SK-N-SH (cell line): Measurements from ENCODE around the gene PRPF40B. TPM values are rescaled to one million over a fixed set of nuclear protein-coding genes. Genes with fewer than 3 reads are reported as not detected.

Experiments
- CTCF ChIA-PET: fragments of 300-600, 350-600 bp; formaldehyde crosslinking; extraction: SDS; loops from one replicate; lab custom pipeline; 2021; lab: Yijun Ruan, JAX
- POLR2A ChIA-PET: fragments of 350-600 bp; sonication (Branson Sonifier 250); formaldehyde crosslinking; extraction: SDS; loops from one replicate; lab custom pipeline; 2020; ENCODE audit warnings: antibody characterized with exemption, inconsistent platforms; lab: Yijun Ruan, JAX
- DNase-seq: peaks from one replicate; pipeline ENCODE4 v3.0.0; 2012
- H2AFZ ChIP-seq: fragments of 200-600 bp; sonication (generic); 2 replicates; pipeline ENCODE4 v1.8.1; 2016; ENCODE audit warnings: antibody characterized with exemption, mild to moderate bottlenecking, low read depth
- H3F3A ChIP-seq: fragments of 200-600 bp; sonication (generic); replicated peaks from 2 replicates; pipeline ENCODE3; 2016; ENCODE audit warnings: antibody characterized with exemption, mild to moderate bottlenecking; ENCODE audit not compliant: insufficient read depth
- H3K27ac ChIP-seq, 2 experiments: fragments of 200-500 bp in 1 of 2; fragments of 200-600 bp in 1 of 2; sonication (Bioruptor generic) in 1 of 2; sonication (generic), shearing (Covaris generic) in 1 of 2; 2 replicates each; pipeline versions ENCODE4 v1.5.1 to v1.6.1; 2014 to 2016; ENCODE audit warnings: low read depth in 2 of 2, inconsistent platforms in 1 of 2, low read length in 1 of 2, mild to moderate bottlenecking in 1 of 2, mixed read lengths in 1 of 2
- H3K27me3 ChIP-seq: fragments of 200-600 bp; sonication (generic), shearing (Covaris generic); 2 replicates; pipeline ENCODE4 v1.6.1; 2016; ENCODE audit warnings: mixed run types; ENCODE audit not compliant: insufficient read depth
- H3K36me3 ChIP-seq, 2 experiments: fragments of 200-500 bp in 1 of 2; fragments of 200-600 bp in 1 of 2; sonication (Bioruptor generic) in 1 of 2; sonication (generic) in 1 of 2; replicated peaks in 1 of 2; 2 replicates each; pipeline versions ENCODE3 to v1.5.1; 2014 to 2016; ENCODE audit warnings: low read length in 1 of 2, mild to moderate bottlenecking in 1 of 2; ENCODE audit not compliant: insufficient read depth in 2 of 2, control insufficient read depth in 1 of 2
- H3K4me1 ChIP-seq, 2 experiments: fragments of 200-500 bp in 1 of 2; fragments of 200-600 bp in 1 of 2; sonication (Bioruptor generic) in 1 of 2; sonication (generic), shearing (Covaris generic) in 1 of 2; 2 replicates each; pipeline versions ENCODE4 v1.5.1 to v1.6.1; 2014 to 2016; ENCODE audit warnings: low read depth in 1 of 2, low read length in 1 of 2, mixed run types in 1 of 2; ENCODE audit not compliant: insufficient read depth in 2 of 2, control insufficient read depth in 1 of 2
- H3K4me2 ChIP-seq: fragments of 200-600 bp; sonication (generic), shearing (Covaris generic); 2 replicates; pipeline ENCODE4 v1.6.1; 2017; ENCODE audit warnings: mixed run types
- H3K4me3 ChIP-seq, 2 experiments: fragments of 200-500 bp in 1 of 2; fragments of 200-600 bp in 1 of 2; sonication (Bioruptor generic) in 1 of 2; sonication (generic), shearing (Covaris generic) in 1 of 2; 2 replicates each; pipeline versions ENCODE4 v1.5.1 to v1.8.1; 2014 to 2016; ENCODE audit warnings: low read depth in 2 of 2, inconsistent platforms in 1 of 2, low read length in 1 of 2, mild to moderate bottlenecking in 1 of 2, mixed read lengths in 1 of 2, moderate library complexity in 1 of 2
- H3K79me2 ChIP-seq: fragments of 200-600 bp; sonication (generic); 2 replicates; pipeline ENCODE4 v1.8.1; 2017; ENCODE audit warnings: mild to moderate bottlenecking; ENCODE audit not compliant: insufficient read depth
- H3K9ac ChIP-seq: fragments of 200-600 bp; sonication (generic); 2 replicates; pipeline ENCODE4 v1.6.1; 2017; ENCODE audit warnings: mixed run types
- H3K9me2 ChIP-seq: fragments of 200-600 bp; sonication (generic); 2 replicates; pipeline ENCODE4 v1.6.1; 2017; ENCODE audit warnings: mixed run types
- H3K9me3 ChIP-seq: fragments of 200-600 bp; sonication (generic); 2 replicates; pipeline ENCODE4 v1.6.1; 2017; ENCODE audit warnings: mixed run types, mild to moderate bottlenecking, moderate library complexity
- H4K20me1 ChIP-seq: fragments of 200-600 bp; sonication (generic); 2 replicates; pipeline ENCODE4 v1.6.1; 2017; ENCODE audit warnings: mild to moderate bottlenecking, mixed run types; ENCODE audit not compliant: insufficient read depth
- FOSL2 ChIP-seq: IDR thresholded peaks from 2 replicates; pipeline ENCODE4 v1.4.0; 2012; ENCODE audit warnings: low read depth, mild to moderate bottlenecking, moderate library complexity, borderline replicate concordance
- GABPA ChIP-seq: IDR thresholded peaks from 2 replicates; pipeline ENCODE4 v1.4.0; 2012; ENCODE audit warnings: low read depth, mild to moderate bottlenecking
- JUND ChIP-seq: IDR thresholded peaks from 2 replicates; pipeline ENCODE4 v1.4.0; 2012
- MXI1 ChIP-seq: IDR thresholded peaks from 2 replicates; pipeline ENCODE4 v1.6.1; 2012; ENCODE audit warnings: mild to moderate bottlenecking, low read depth, low read length, improper control_type of control experiment
- NFIC ChIP-seq: IDR thresholded peaks from 2 replicates; pipeline ENCODE4 v1.4.0; 2012; ENCODE audit warnings: borderline replicate concordance
- RCOR1 ChIP-seq: fragments of 150-350 bp; IDR thresholded peaks from 2 replicates; pipeline ENCODE4 v1.6.1; 2017; ENCODE audit warnings: antibody characterized with exemption, low read length
- TCF12 ChIP-seq: IDR thresholded peaks from 2 replicates; pipeline ENCODE4 v1.4.0; 2012
- YY1 ChIP-seq: IDR thresholded peaks from 2 replicates; pipeline ENCODE4 v1.4.0; 2012; ENCODE audit warnings: low read depth, mild to moderate bottlenecking
- WGBS: methylation state at CpG from one replicate; pipeline ENCODE4 v1.1.6; 2017; ENCODE audit warnings: low lambda C conversion rate; 5-methylcytosine and 5-hydroxymethylcytosine counted together
- polyA plus RNA-seq, 3 experiments: library from polyadenylated mRNA; depleted of rRNA; stranded (reverse); fragments of >200 nt; gene quantifications; 2 replicates each; pipeline ENCODE4 v1.2.3, GENCODE V29; 2012
- TF ChIP-seq, protein P1 (sequence below): fragments of 200-600 bp; sonication (generic); IDR thresholded peaks from 2 replicates; pipeline ENCODE4 v1.6.1; 2017; ENCODE audit warnings: antibody characterized with exemption, mild to moderate bottlenecking, moderate library complexity
- TF ChIP-seq, protein P2 (sequence below): IDR thresholded peaks from 2 replicates; pipeline ENCODE4 v1.4.0; 2012; ENCODE audit warnings: low read depth, borderline replicate concordance

Gene PRPF40B
- polyA plus RNA-seq, 1 of the 3 experiments (the other 2 are of a cell fraction): 27.0 TPM

DNA sequence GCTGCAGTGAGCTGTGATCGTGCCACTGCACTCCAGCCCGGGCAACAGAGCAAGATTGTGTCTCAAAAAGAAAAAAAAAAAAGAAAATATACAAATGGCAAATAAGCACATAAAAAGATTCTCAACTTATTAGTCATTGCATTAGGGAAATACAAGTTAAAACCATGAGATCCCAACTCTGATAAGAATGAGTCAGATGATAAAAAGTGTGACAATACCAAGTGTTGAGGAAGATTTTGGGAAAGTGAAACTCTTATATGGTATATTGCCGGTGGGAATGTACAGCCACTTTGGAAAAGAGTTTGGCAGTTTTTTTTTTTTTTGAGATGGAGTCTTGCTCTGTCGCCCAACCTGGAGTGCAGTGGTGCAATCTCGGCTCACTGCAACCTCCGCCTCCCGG, 7.6 kb upstream of the PRPF40B start:
- Histone ChIP-seq H3K9ac (no peak overlapping the region), H3K27ac (no peak overlapping the region), H3F3A (peaks cover 10% of the 10 kb centered on the region), H3K36me3 (no peaks in the 10 kb centered on the region), H3K4me1 (no peaks in the 10 kb centered on the region), H2AFZ (no peak overlapping the region)
- WGBS: 84% methylated on average over 7 of the region's 7 CpGs
- DNase-seq: no peak
- CTCF ChIA-PET: interaction anchor here (1.6 kb wide), 1 partner anchor 35 kb away, joined by 6 read pairs; no protein-coding TSS in a partner anchor
- no peak for TF ChIP-seq MXI1
- no peak for TF ChIP-seq NFIC
- TF ChIP-seq JUND: peak; percentile 69
- TF ChIP-seq FOSL2: peak; percentile 46; the same call in 1 of the 2 replicates
- peak; percentile 13; the same call in 1 of the 2 replicates for TF ChIP-seq TCF12
- TF ChIP-seq, all 33 proteins: peak for 3
- Histone ChIP-seq H3K9me3 (peaks cover 11% of the 10 kb centered on the region; the same call in 1 of the 2 replicates), H3K79me2 (no peaks in the 10 kb centered on the region), H3K27me3 (no peaks in the 10 kb centered on the region), H3K4me3 (no peak overlapping the region), H3K4me2 (no peak overlapping the region), H4K20me1 (no peaks in the 10 kb centered on the region), H3K9me2 (no peaks in the 10 kb centered on the region)
- POLR2A ChIA-PET: no interaction called here

DNA sequence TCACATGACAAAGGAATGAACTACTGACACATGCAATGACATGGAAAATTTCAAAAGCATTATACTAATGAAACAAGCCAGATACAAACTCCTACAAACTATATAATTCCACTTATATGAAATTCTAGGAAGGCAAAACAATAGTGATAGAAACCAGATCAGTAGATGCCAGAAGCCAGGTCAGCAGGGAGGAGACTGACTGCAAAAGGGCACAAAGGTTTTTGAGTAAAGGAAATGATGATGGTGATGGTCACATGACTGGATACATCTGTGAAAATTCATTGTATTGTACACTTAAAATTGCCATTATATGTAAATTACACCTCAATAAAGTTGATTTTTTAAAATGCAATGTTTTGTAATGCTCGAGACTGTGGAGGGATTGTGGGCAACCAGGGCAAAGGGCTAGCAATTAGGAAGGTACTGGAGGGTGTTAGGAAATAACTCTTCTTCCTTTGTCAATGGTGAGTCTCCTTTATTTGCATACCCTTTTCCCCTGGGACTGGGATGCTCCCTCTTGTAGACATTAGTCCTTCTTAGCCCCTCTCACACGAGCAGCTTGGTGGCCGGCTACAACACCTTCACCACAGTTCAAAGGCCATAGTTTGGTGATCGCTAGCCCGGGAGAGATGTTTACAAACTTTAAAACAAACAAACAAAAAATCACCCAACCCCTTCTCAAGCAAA, 6.7 kb upstream of the PRPF40B start:
- Histone ChIP-seq H3K9me3 (peaks cover 11% of the 10 kb centered on the region; the same call in 1 of the 2 replicates), H3K79me2 (no peaks in the 10 kb centered on the region), H3K36me3 (no peaks in the 10 kb centered on the region), H3K27me3 (no peaks in the 10 kb centered on the region)
- DNase-seq: no peak
- POLR2A ChIA-PET: no interaction called here
- CTCF ChIA-PET: interaction anchor here (0.9 to 13.7 kb wide), 2 partner anchors 20 to 36 kb away, joined by 4 to 102 read pairs; no protein-coding TSS in a partner anchor
- TF ChIP-seq GABPA (no peak), YY1 (no peak), RCOR1 (no peak), FOSL2 (no peak)
- TF ChIP-seq, protein P1, sequence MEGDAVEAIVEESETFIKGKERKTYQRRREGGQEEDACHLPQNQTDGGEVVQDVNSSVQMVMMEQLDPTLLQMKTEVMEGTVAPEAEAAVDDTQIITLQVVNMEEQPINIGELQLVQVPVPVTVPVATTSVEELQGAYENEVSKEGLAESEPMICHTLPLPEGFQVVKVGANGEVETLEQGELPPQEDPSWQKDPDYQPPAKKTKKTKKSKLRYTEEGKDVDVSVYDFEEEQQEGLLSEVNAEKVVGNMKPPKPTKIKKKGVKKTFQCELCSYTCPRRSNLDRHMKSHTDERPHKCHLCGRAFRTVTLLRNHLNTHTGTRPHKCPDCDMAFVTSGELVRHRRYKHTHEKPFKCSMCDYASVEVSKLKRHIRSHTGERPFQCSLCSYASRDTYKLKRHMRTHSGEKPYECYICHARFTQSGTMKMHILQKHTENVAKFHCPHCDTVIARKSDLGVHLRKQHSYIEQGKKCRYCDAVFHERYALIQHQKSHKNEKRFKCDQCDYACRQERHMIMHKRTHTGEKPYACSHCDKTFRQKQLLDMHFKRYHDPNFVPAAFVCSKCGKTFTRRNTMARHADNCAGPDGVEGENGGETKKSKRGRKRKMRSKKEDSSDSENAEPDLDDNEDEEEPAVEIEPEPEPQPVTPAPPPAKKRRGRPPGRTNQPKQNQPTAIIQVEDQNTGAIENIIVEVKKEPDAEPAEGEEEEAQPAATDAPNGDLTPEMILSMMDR: no peak
- TF ChIP-seq, protein P2, sequence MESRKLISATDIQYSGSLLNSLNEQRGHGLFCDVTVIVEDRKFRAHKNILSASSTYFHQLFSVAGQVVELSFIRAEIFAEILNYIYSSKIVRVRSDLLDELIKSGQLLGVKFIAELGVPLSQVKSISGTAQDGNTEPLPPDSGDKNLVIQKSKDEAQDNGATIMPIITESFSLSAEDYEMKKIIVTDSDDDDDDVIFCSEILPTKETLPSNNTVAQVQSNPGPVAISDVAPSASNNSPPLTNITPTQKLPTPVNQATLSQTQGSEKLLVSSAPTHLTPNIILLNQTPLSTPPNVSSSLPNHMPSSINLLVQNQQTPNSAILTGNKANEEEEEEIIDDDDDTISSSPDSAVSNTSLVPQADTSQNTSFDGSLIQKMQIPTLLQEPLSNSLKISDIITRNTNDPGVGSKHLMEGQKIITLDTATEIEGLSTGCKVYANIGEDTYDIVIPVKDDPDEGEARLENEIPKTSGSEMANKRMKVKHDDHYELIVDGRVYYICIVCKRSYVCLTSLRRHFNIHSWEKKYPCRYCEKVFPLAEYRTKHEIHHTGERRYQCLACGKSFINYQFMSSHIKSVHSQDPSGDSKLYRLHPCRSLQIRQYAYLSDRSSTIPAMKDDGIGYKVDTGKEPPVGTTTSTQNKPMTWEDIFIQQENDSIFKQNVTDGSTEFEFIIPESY: no peak
- TF ChIP-seq, all 33 proteins: peak for 0
- Histone ChIP-seq H3K4me1 (peaks cover 2 to 6% of the 10 kb centered on the region in 2 experiments; a peak in 2 of 4 replicates), H3K4me3 (no peak overlapping the region), H4K20me1 (no peaks in the 10 kb centered on the region), H2AFZ (no peak overlapping the region), H3F3A (peaks cover 10% of the 10 kb centered on the region), H3K27ac (no peak overlapping the region), H3K9ac (no peak overlapping the region), H3K4me2 (no peak overlapping the region), H3K9me2 (no peaks in the 10 kb centered on the region)
- WGBS: 87% methylated on average over 5 of the region's 5 CpGs
